GM23338 (cell line): ENCODE results near the gene SYNDIG1. TPM values are rescaled to one million over a fixed set of nuclear protein-coding genes. Genes with fewer than 3 reads are reported as not detected.

ENCODE experiments used
- ATAC-seq: fragments of 200-7000 bp; cut with Tn5 transposase; 3 replicates; pipeline ENCODE4 v1.9.1; 2020
- DNase-seq: peaks from one replicate; pipeline ENCODE4 v3.0.0-alpha.2; 2015; ENCODE audit warnings: low spot score
- H2AFZ ChIP-seq: fragments of 200-600 bp; sonication (generic); 2 replicates; pipeline ENCODE4 v1.8.0; 2016; ENCODE audit warnings: antibody characterized with exemption, mild to moderate bottlenecking, moderate library complexity
- H3F3A ChIP-seq: fragments of 200-600 bp; sonication (generic); replicated peaks from 2 replicates; pipeline ENCODE4 v1.8.0; 2017; ENCODE audit warnings: antibody characterized with exemption, mixed run types, low read depth
- H3K27ac ChIP-seq: fragments of 200-600 bp; sonication (generic); 2 replicates; pipeline ENCODE4 v1.6.1; 2016; ENCODE audit warnings: low read depth
- H3K27me3 ChIP-seq: fragments of 200-600 bp; sonication (generic); 2 replicates; pipeline ENCODE4 v1.8.0; 2016; ENCODE audit warnings: mild to moderate bottlenecking, mixed run types, moderate library complexity; ENCODE audit not compliant: insufficient read depth
- H3K36me3 ChIP-seq: fragments of 200-600 bp; sonication (generic); 2 replicates; pipeline ENCODE4 v1.8.0; 2016; ENCODE audit warnings: mild to moderate bottlenecking; ENCODE audit not compliant: insufficient read depth
- H3K4me1 ChIP-seq: fragments of 200-600 bp; sonication (generic); 2 replicates; pipeline ENCODE4 v1.8.0; 2016; ENCODE audit warnings: mild to moderate bottlenecking, moderate library complexity; ENCODE audit not compliant: insufficient read depth
- H3K4me2 ChIP-seq: fragments of 200-600 bp; sonication (generic); 2 replicates; pipeline ENCODE4 v1.7.1; 2017; ENCODE audit warnings: mixed run types
- H3K4me3 ChIP-seq: fragments of 200-600 bp; sonication (generic); 2 replicates; pipeline ENCODE4 v1.6.1; 2016; ENCODE audit warnings: mixed run types
- H3K79me2 ChIP-seq: fragments of 200-600 bp; sonication (generic); replicated peaks from 2 replicates; pipeline ENCODE4 v1.8.0; 2017; ENCODE audit warnings: mild to moderate bottlenecking; ENCODE audit not compliant: insufficient read depth
- H3K9me2 ChIP-seq: fragments of 200-600 bp; sonication (generic); 2 replicates; pipeline ENCODE4 v1.8.0; 2017; ENCODE audit not compliant: insufficient read depth
- H4K20me1 ChIP-seq: fragments of 200-600 bp; sonication (generic); replicated peaks from 2 replicates; pipeline ENCODE4 v1.8.0; 2017; ENCODE audit warnings: mild to moderate bottlenecking; ENCODE audit not compliant: insufficient read depth
- H3K27ac Mint-ChIP-seq: 2 replicates; pipeline ENCODE4 v1.8.0; 2020; ENCODE audit warnings: inconsistent platforms, mild to moderate bottlenecking, moderate library complexity, mixed read lengths
- H3K27me3 Mint-ChIP-seq: 3 replicates; pipeline ENCODE4 v1.8.0; 2022; ENCODE audit warnings: low read depth, mild to moderate bottlenecking, moderate library complexity, mixed read lengths, inconsistent platforms; ENCODE audit not compliant: insufficient read depth, poor library complexity
- H3K36me3 Mint-ChIP-seq: 3 replicates; pipeline ENCODE4 v1.8.0; 2021; ENCODE audit warnings: low read depth, mild to moderate bottlenecking, inconsistent platforms, moderate library complexity, mixed read lengths
- H3K4me1 Mint-ChIP-seq: 3 replicates; pipeline ENCODE4 v1.8.0; 2020; ENCODE audit warnings: mild to moderate bottlenecking, inconsistent platforms, mixed read lengths
- H3K4me3 Mint-ChIP-seq: 3 replicates; pipeline ENCODE4 v1.8.0; 2021; ENCODE audit warnings: moderate library complexity, mild to moderate bottlenecking, inconsistent platforms, mixed read lengths
- H3K9me3 Mint-ChIP-seq: 3 replicates; pipeline ENCODE4 v1.8.0; 2020; ENCODE audit warnings: moderate library complexity, mild to moderate bottlenecking, inconsistent platforms, mixed read lengths
- CREB1 ChIP-seq: fragments of 250-450 bp; sonication (Bioruptor Pico); IDR thresholded peaks from 2 replicates; pipeline ENCODE4 v1.5.0; 2020; ENCODE audit warnings: low read depth, mild to moderate bottlenecking, moderate library complexity
- CTCF ChIP-seq, 2 experiments: fragments of 200-600 bp in 1 of 2; sonication (generic) in 1 of 2; conservative IDR thresholded peaks; 2 replicates each; pipeline versions ENCODE4 v1.5.1 to v1.6.1; 2016 to 2017; ENCODE audit warnings: antibody characterized with exemption in 2 of 2, low read depth in 2 of 2, mild to moderate bottlenecking in 2 of 2, moderate library complexity in 1 of 2
- ETS1 ChIP-seq: IDR thresholded peaks from 2 replicates; pipeline ENCODE4 v1.6.1; 2016; ENCODE audit warnings: antibody characterized with exemption
- EZH2 ChIP-seq: fragments of 200-600 bp; sonication (generic); IDR thresholded peaks from one replicate; pipeline ENCODE4 v1.8.0; 2017; ENCODE audit warnings: antibody characterized with exemption, mild to moderate bottlenecking, low read depth; ENCODE audit not compliant: unreplicated experiment
- EZH2phosphoT487 ChIP-seq: fragments of 200-600 bp; sonication (generic); IDR thresholded peaks from one replicate; pipeline ENCODE4 v1.8.1; 2018; ENCODE audit warnings: antibody characterized with exemption; ENCODE audit not compliant: unreplicated experiment
- JUNB ChIP-seq: IDR thresholded peaks from one replicate; pipeline ENCODE4 v1.6.1; 2016; ENCODE audit warnings: antibody characterized with exemption; ENCODE audit not compliant: unreplicated experiment
- NANOG ChIP-seq: IDR thresholded peaks from 2 replicates; pipeline ENCODE4 v1.6.1; 2016; ENCODE audit warnings: antibody characterized with exemption, borderline replicate concordance
- POLR2AphosphoS5 ChIP-seq: IDR thresholded peaks from 2 replicates; pipeline ENCODE4 v1.6.1; 2016; ENCODE audit warnings: antibody characterized with exemption, low read depth
- STAT1 ChIP-seq: IDR thresholded peaks from one replicate; pipeline ENCODE4 v1.6.1; 2016; ENCODE audit warnings: antibody characterized with exemption; ENCODE audit not compliant: unreplicated experiment
- ZNF114 ChIP-seq: fragments of 250-450 bp; sonication (Bioruptor Pico); IDR thresholded peaks from 2 replicates; pipeline ENCODE4 v1.5.0; 2020; ENCODE audit warnings: mild to moderate bottlenecking, moderate library complexity
- ZNF331 ChIP-seq: fragments of 250-450 bp; sonication (Bioruptor Pico); IDR thresholded peaks from 2 replicates; pipeline ENCODE4 v1.5.0; 2020; ENCODE audit warnings: low read depth, mild to moderate bottlenecking, moderate library complexity
- ZNF462 ChIP-seq: fragments of 250-450 bp; sonication (Bioruptor Pico); IDR thresholded peaks from 2 replicates; pipeline ENCODE4 v1.5.0; 2020; ENCODE audit warnings: mild to moderate bottlenecking, moderate library complexity
- polyA plus RNA-seq: library from polyadenylated mRNA; unstranded; fragments of >200 nt; fragmentation: Nextera tagmentation; extraction: Ambion mirVana; gene quantifications from 2 replicates; pipeline ENCODE4 v1.2.1, GENCODE V29; 2016
- total RNA-seq: library from RNA; depleted of rRNA; stranded (reverse); fragments of >200 nt; shearing (Covaris generic); gene quantifications from 2 replicates; pipeline ENCODE4 v1.2.3, GENCODE V29; 2014

Gene SYNDIG1
- total and polyA plus RNA-seq, 2 experiments from 2014 or later, result 2.8 to 4.8 TPM

GRCh38 chr20:24648481-24648880 lies 179.1 kb downstream of the SYNDIG1 start (continued):
- TF ChIP-seq CTCF (conservative IDR thresholded peaks at IDR 0.05; ENCODE audit: low read depth in 2 of 2) (no peak), ZNF331 (CRISPR knock-in tag) (no peak), EZH2phosphoT487 (no peak), ETS1 (no peak), CREB1 (CRISPR knock-in tag) (no peak), JUNB (no peak), ZNF114 (CRISPR knock-in tag) (no peak), EZH2 (no peak), NANOG (no peak)

GRCh38 chr20:24648919-24649318 lies 179.5 kb downstream of the SYNDIG1 start:
- no peaks in the 10 kb centered on the region for H3F3A ChIP-seq
- H3K27ac ChIP-seq, result no peak overlapping the region
- H4K20me1 ChIP-seq, result no peaks in the 10 kb centered on the region
- H3K27me3 Mint-ChIP-seq, result no peaks in the 10 kb centered on the region
- no peak overlapping the region for H2AFZ ChIP-seq
- no peaks in the 10 kb centered on the region for H3K36me3 Mint-ChIP-seq
- DNase-seq, result no peak
- no peaks in the 10 kb centered on the region for H3K4me1 ChIP-seq
- no peak overlapping the region for H3K27ac Mint-ChIP-seq
- no peaks in the 10 kb centered on the region for H3K27me3 ChIP-seq
- H3K79me2 ChIP-seq, result no peaks in the 10 kb centered on the region
- H3K4me2 ChIP-seq, result no peak overlapping the region
- H3K4me3 ChIP-seq, result no peak overlapping the region
- H3K4me3 Mint-ChIP-seq, result no peak overlapping the region
- no peaks in the 10 kb centered on the region for H3K9me2 ChIP-seq
- no peaks in the 10 kb centered on the region for H3K4me1 Mint-ChIP-seq
- H3K9me3 Mint-ChIP-seq, result no peaks in the 10 kb centered on the region; the same call in 2 of the 3 replicates
- ATAC-seq, result no peak
- H3K36me3 ChIP-seq, result no peaks in the 10 kb centered on the region
- no peak for TF ChIP-seq ETS1
- no peak for TF ChIP-seq ZNF462 (CRISPR knock-in tag)
- no peak for TF ChIP-seq JUNB
- no peak for TF ChIP-seq ZNF331 (CRISPR knock-in tag)
- no peak for TF ChIP-seq POLR2AphosphoS5
- no peak for TF ChIP-seq STAT1
- no peak for TF ChIP-seq EZH2
- no peak for TF ChIP-seq NANOG
